Measurements from ENCODE around the gene TRPC4AP.

- TF ChIP-seq POLR2A (IDR thresholded peaks at IDR 0.05) (no peak), CTCF (IDR thresholded peaks at IDR 0.05) (no peak)
Measured at GRCh38 chr20:35111141-35111888, 18.7 kb upstream of the TRPC4AP start.

Measured in esophagus squamous epithelium (tissue), 4 donors.